NT2/D1 (cell line): ENCODE measurements around the gene SGK1.
"Not testable (repeated sequence)": the region's sequence is repeated elsewhere in the genome, so short reads cannot be mapped to it uniquely, and the experiment has no call there.

ENCODE experiments used
- DNase-seq: peaks from one replicate; pipeline ENCODE4 v3.0.0-alpha.2; 2011; ENCODE audit warnings: low read depth, low spot score
- H3K27me3 ChIP-seq: 2 replicates; pipeline ENCODE4 v1.6.0; 2011; ENCODE audit warnings: mild to moderate bottlenecking; ENCODE audit not compliant: insufficient read length, insufficient read depth
- H3K36me3 ChIP-seq: 2 replicates; pipeline ENCODE4 v1.6.1; 2011; ENCODE audit warnings: mild to moderate bottlenecking, low read length, mixed read lengths; ENCODE audit not compliant: insufficient read depth, insufficient read length
- H3K4me1 ChIP-seq: 2 replicates; pipeline ENCODE4 v1.5.1; 2011; ENCODE audit not compliant: insufficient read depth, insufficient read length
- H3K4me3 ChIP-seq: 2 replicates; pipeline ENCODE4 v1.5.1; 2011; ENCODE audit warnings: low read depth; ENCODE audit not compliant: insufficient read length
- H3K9ac ChIP-seq: 2 replicates; pipeline ENCODE4 v1.6.0; 2011; ENCODE audit warnings: low read depth; ENCODE audit not compliant: insufficient read length
- H3K9me3 ChIP-seq: 2 replicates; pipeline ENCODE4 v1.5.1; 2011; ENCODE audit warnings: mild to moderate bottlenecking, low read length; ENCODE audit not compliant: insufficient read depth
- SUZ12 ChIP-seq: IDR thresholded peaks from 2 replicates; pipeline ENCODE4 v1.6.1; 2011; ENCODE audit not compliant: insufficient read length, insufficient read depth; ENCODE audit errors: extremely low read depth
- YY1 ChIP-seq: IDR thresholded peaks from 2 replicates; pipeline ENCODE4 v1.6.1; 2011; ENCODE audit not compliant: insufficient read length, insufficient read depth
- ZNF274 ChIP-seq: IDR thresholded peaks from 2 replicates; pipeline ENCODE4 v1.6.1; 2011; ENCODE audit warnings: mild to moderate bottlenecking, low read depth, low read length

Gene SGK1

GRCh38 chr6:134287859-134288537 lies 29.9 kb downstream of the SGK1 start:
- no peak for TF ChIP-seq ZNF274
- TF ChIP-seq SUZ12 = no peak
- TF ChIP-seq YY1 = no peak
- no peaks in the 10 kb centered on the region for H3K9me3 ChIP-seq
- H3K4me1 ChIP-seq = no peaks in the 10 kb centered on the region
- DNase-seq = no peak
- H3K36me3 ChIP-seq = no peaks in the 10 kb centered on the region
- no peak overlapping the region for H3K4me3 ChIP-seq
- no peak overlapping the region for H3K9ac ChIP-seq
- no peaks in the 10 kb centered on the region for H3K27me3 ChIP-seq

GRCh38 chr6:134282816-134283215 lies 35.1 kb downstream of the SGK1 start:
- Histone ChIP-seq H3K36me3 (no peaks in the 10 kb centered on the region), H3K4me1 (no peaks in the 10 kb centered on the region), H3K4me3 (no peak overlapping the region), H3K27me3 (no peaks in the 10 kb centered on the region), H3K9me3 (no peaks in the 10 kb centered on the region), H3K9ac (no peak overlapping the region)
- no peak for TF ChIP-seq ZNF274
- TF ChIP-seq YY1 = no peak
- TF ChIP-seq SUZ12 = no peak
- no peak for DNase-seq

- Histone ChIP-seq H3K4me3 (no peak overlapping the region), H3K27me3 (no peaks in the 10 kb centered on the region), H3K36me3 (no peaks in the 10 kb centered on the region), H3K4me1 (no peaks in the 10 kb centered on the region), H3K9me3 (no peaks in the 10 kb centered on the region), H3K9ac (no peak overlapping the region)
- DNase-seq = no peak
- no peak for TF ChIP-seq YY1
- TF ChIP-seq ZNF274 = no peak
- TF ChIP-seq SUZ12 = no peak
Measured at GRCh38 chr6:134281388-134281787, 36.5 kb downstream of the SGK1 start.

- TF ChIP-seq SUZ12 (no peak), YY1 (no peak), ZNF274 (no peak)
Measured at GRCh38 chr6:134278000-134278399, 39.9 kb downstream of the SGK1 start.

DNA sequence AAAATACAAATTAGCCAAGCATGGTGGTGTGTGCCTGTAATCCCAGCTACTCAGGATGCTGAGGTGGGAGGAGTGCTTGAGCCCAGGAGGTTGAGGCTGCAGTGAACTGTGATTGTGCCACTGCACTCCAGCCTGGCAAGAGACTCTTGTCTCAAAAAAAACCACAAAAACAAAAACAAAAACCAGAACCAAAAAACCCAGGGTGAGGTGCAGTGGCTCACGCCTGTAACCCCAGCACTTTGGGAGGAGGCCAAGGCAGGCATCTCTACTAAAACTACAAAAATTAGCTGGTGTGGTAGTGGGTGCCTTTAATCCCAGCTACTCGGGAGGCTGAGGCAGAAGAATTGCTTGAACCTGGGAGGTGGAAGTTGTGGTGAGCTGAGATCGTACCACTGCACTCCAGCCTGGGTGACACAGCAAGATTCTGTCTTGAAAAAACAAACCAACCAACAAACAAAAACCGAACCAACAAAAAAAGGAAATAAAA lies 41.0 kb downstream of the SGK1 start:
- H3K27me3 ChIP-seq, H3K9ac ChIP-seq: not testable (repeated sequence)

More at GRCh38 chr6:134278000-134278399, 39.9 kb downstream of the SGK1 start:
- Histone ChIP-seq H3K36me3 (no peaks in the 10 kb centered on the region), H3K4me1 (no peaks in the 10 kb centered on the region), H3K9ac (no peak overlapping the region), H3K9me3 (no peaks in the 10 kb centered on the region), H3K27me3 (no peaks in the 10 kb centered on the region), H3K4me3 (no peak overlapping the region)
- DNase-seq = no peak

DNA sequence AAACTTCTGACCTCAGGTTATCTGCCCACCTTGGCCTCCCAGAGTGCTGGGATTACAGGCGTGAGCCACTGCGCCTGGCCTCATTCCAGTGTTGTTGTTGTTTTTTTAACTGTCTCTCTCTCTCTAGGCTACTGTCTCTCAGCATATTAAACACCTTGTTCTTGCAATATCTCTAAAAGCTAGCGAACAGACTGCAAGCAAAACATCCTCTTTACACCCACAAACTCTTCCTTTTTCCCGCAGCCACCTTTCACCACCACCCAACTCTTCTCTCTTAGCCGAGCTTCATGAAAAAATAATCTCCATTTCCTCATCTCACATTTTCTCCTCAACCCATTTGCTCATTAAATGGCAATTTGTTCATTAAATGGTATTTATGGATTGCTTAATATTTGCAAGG lies 45.5 kb downstream of the SGK1 start:
- H3K4me1 ChIP-seq = no peaks in the 10 kb centered on the region
- no peak for TF ChIP-seq ZNF274
- no peak for TF ChIP-seq YY1
- no peak for TF ChIP-seq SUZ12
- no peaks in the 10 kb centered on the region for H3K9me3 ChIP-seq
- no peak overlapping the region for H3K9ac ChIP-seq
- H3K4me3 ChIP-seq = no peak overlapping the region
- H3K27me3 ChIP-seq = no peaks in the 10 kb centered on the region
- no peaks in the 10 kb centered on the region for H3K36me3 ChIP-seq
- DNase-seq = no peak

More for the DNA sequence above, 41.0 kb downstream of the SGK1 start:
- H3K4me1 ChIP-seq, H3K4me3 ChIP-seq, DNase-seq, H3K36me3 ChIP-seq, H3K9me3 ChIP-seq: not testable (repeated sequence)

- H3K4me1 ChIP-seq = no peaks in the 10 kb centered on the region
- no peak overlapping the region for H3K4me3 ChIP-seq
- no peak overlapping the region for H3K9ac ChIP-seq
- peak; percentile 43 for DNase-seq
- H3K36me3 ChIP-seq = no peaks in the 10 kb centered on the region
- TF ChIP-seq YY1 (no peak), SUZ12 (no peak), ZNF274 (no peak)
- no peaks in the 10 kb centered on the region for H3K27me3 ChIP-seq
- H3K9me3 ChIP-seq = no peaks in the 10 kb centered on the region
Measured at GRCh38 chr6:134267917-134268361, 50.0 kb downstream of the SGK1 start.

- no peak for TF ChIP-seq YY1
- TF ChIP-seq SUZ12 = no peak
- TF ChIP-seq ZNF274 = no peak
- H3K9ac ChIP-seq = no peak overlapping the region
Measured at GRCh38 chr6:134266776-134267175, 51.1 kb downstream of the SGK1 start.

More at GRCh38 chr6:134266776-134267175, 51.1 kb downstream of the SGK1 start:
- Histone ChIP-seq H3K4me1 (no peaks in the 10 kb centered on the region), H3K9me3 (no peaks in the 10 kb centered on the region), H3K36me3 (no peaks in the 10 kb centered on the region), H3K4me3 (no peak overlapping the region), H3K27me3 (no peaks in the 10 kb centered on the region)
- no peak for DNase-seq
